A549 (cell line): ENCODE data around the gene YES1. TPM values are rescaled to one million over a fixed set of nuclear protein-coding genes. Genes with fewer than 3 reads are reported as not detected.

Experiments
- ATAC-seq, 2 experiments: fragments of 200-7000 bp in 1 of 2; fragments of >200 bp in 1 of 2; cut with Nextera tagmentation in 1 of 2; cut with Tn5 transposase in 1 of 2; 3 replicates each; pipeline versions ENCODE4 v1.8.0 to v1.9.1; 2018 to 2020; ENCODE audit warnings: mild to moderate bottlenecking in 1 of 2, moderate library complexity in 1 of 2
- CTCF ChIA-PET: fragments of 300-600 bp; sonication (Branson Sonifier 250); formaldehyde crosslinking; extraction: SDS; loops from one replicate; lab custom pipeline; 2021; ENCODE audit warnings: antibody characterized with exemption, inconsistent platforms; lab: Yijun Ruan, JAX
- POLR2A ChIA-PET: fragments of 350-600 bp; formaldehyde crosslinking; extraction: SDS; loops from one replicate; lab custom pipeline; 2021; ENCODE audit warnings: antibody characterized with exemption, inconsistent platforms; lab: Yijun Ruan, JAX
- DNase-seq, 2 experiments: peaks; one replicate each; pipeline versions ENCODE4 v3.0.0 to v3.0.0-alpha.2; 2011 to 2016; ENCODE audit warnings: low read depth in 1 of 2, low spot score in 1 of 2
- FAIRE-seq: peaks from 2 replicates; lab custom pipeline; 2011; peaks lifted over from hg19 to GRCh38; lab: Jason Lieb, UNC
- H3K27ac ChIP-seq, 2 experiments: fragments of >200 bp; sonication (Bioruptor Twin); formaldehyde crosslinking; 3 replicates each; pipeline ENCODE4 v1.5.1; 2016 to 2017
- H3K4me1 ChIP-seq: fragments of >200 bp; sonication (Bioruptor Twin); formaldehyde crosslinking; 3 replicates; pipeline ENCODE4 v1.6.1; 2016
- H3K4me2 ChIP-seq: fragments of >200 bp; sonication (Bioruptor Twin); formaldehyde crosslinking; 3 replicates; pipeline ENCODE4 v1.6.1; 2016
- H3K4me3 ChIP-seq: fragments of >200 bp; sonication (Bioruptor Twin); formaldehyde crosslinking; 3 replicates; pipeline ENCODE4 v1.5.1; 2016
- H3K9me3 ChIP-seq: fragments of >200 bp; sonication (Bioruptor Twin); formaldehyde crosslinking; 3 replicates; pipeline ENCODE4 v1.6.1; 2016
- ATOH8 ChIP-seq: fragments of 250-450 bp; sonication (Bioruptor Pico); IDR thresholded peaks from 2 replicates; pipeline ENCODE4 v1.5.0; 2020; ENCODE audit warnings: low read depth, mild to moderate bottlenecking, moderate library complexity
- BCL3 ChIP-seq: fragments of >200 bp; sonication (Bioruptor Twin); formaldehyde crosslinking; IDR thresholded peaks from 3 replicates; pipeline ENCODE4 v1.6.1; 2016
- CHD2 ChIP-seq: fragments of 150-350 bp; IDR thresholded peaks from 2 replicates; pipeline ENCODE4 v1.6.1; 2014; ENCODE audit warnings: low read length; ENCODE audit not compliant: partially characterized antibody
- E2F6 ChIP-seq: IDR thresholded peaks from 2 replicates; pipeline ENCODE4 v1.6.1; 2012; ENCODE audit warnings: low read depth, borderline replicate concordance
- ESRRA ChIP-seq: fragments of 150-350 bp; IDR thresholded peaks from 2 replicates; pipeline ENCODE4 v1.6.1; 2014; ENCODE audit warnings: mild to moderate bottlenecking, low read length, borderline replicate concordance
- FOSL2 ChIP-seq, 2 experiments: fragments of 450-650 bp in 1 of 2; fragments of >200 bp in 1 of 2; sonication (Bioruptor Twin) in 1 of 2; formaldehyde crosslinking; IDR thresholded peaks; 2 replicates each; pipeline versions ENCODE4 v1.5.0 to v1.6.1; 2016 to 2020; ENCODE audit warnings: mild to moderate bottlenecking in 1 of 2, moderate library complexity in 1 of 2
- FOXS1 ChIP-seq: fragments of 250-450 bp; sonication (Bioruptor Pico); IDR thresholded peaks from 2 replicates; pipeline ENCODE4 v1.5.0; 2020; ENCODE audit warnings: mild to moderate bottlenecking, moderate library complexity
- HDAC2 ChIP-seq: fragments of 200-600 bp; sonication (generic); IDR thresholded peaks from 2 replicates; pipeline ENCODE4 v1.6.1; 2016
- HMGXB4 ChIP-seq: fragments of 250-450 bp; sonication (Bioruptor Pico); IDR thresholded peaks from 2 replicates; pipeline ENCODE4 v1.5.0; 2021; ENCODE audit warnings: mild to moderate bottlenecking, moderate library complexity, borderline replicate concordance
- JUN ChIP-seq, 2 experiments: fragments of >200 bp; sonication (Bioruptor Twin); formaldehyde crosslinking; IDR thresholded peaks; 2 replicates in 1 of 2; 3 replicates in 1 of 2; pipeline ENCODE4 v1.6.1; 2016 to 2017
- KDM5A ChIP-seq: fragments of 200-600 bp; sonication (generic); IDR thresholded peaks from 2 replicates; pipeline ENCODE4 v1.6.1; 2016; ENCODE audit warnings: antibody characterized with exemption, mild to moderate bottlenecking
- MAX ChIP-seq: IDR thresholded peaks from 2 replicates; pipeline ENCODE4 v1.6.1; 2012
- MAZ ChIP-seq: fragments of 150-350 bp; IDR thresholded peaks from 2 replicates; pipeline ENCODE4 v1.6.1; 2014; ENCODE audit warnings: antibody characterized with exemption, low read depth, low read length, borderline replicate concordance
- NFE2L2 ChIP-seq: fragments of 150-350 bp; conservative IDR thresholded peaks from 2 replicates; pipeline ENCODE4 v1.6.1; 2014; ENCODE audit warnings: low read length
- NPAS2 ChIP-seq: fragments of 250-450 bp; sonication (Bioruptor Pico); IDR thresholded peaks from 2 replicates; pipeline ENCODE4 v1.8.0; 2022; ENCODE audit warnings: mild to moderate bottlenecking, moderate library complexity, borderline replicate concordance
- RAD21 ChIP-seq, 2 experiments: fragments of >200 bp in 1 of 2; sonication (Bioruptor Twin) in 1 of 2; formaldehyde crosslinking in 1 of 2; IDR thresholded peaks in 1 of 2; conservative IDR thresholded peaks in 1 of 2; 2 replicates in 1 of 2; 3 replicates in 1 of 2; pipeline ENCODE4 v1.6.1; 2012 to 2018; ENCODE audit warnings: inconsistent platforms in 1 of 2
- RCOR1 ChIP-seq: fragments of 150-350 bp; IDR thresholded peaks from 2 replicates; pipeline ENCODE4 v1.6.1; 2014; ENCODE audit warnings: antibody characterized with exemption, low read length, low read depth
- RNF2 ChIP-seq: fragments of 200-600 bp; sonication (generic); IDR thresholded peaks from 2 replicates; pipeline ENCODE4 v1.6.1; 2016; ENCODE audit warnings: low read depth, mild to moderate bottlenecking, antibody characterized with exemption, moderate library complexity, borderline replicate concordance
- SREBF2 ChIP-seq: fragments of 450-650 bp; IDR thresholded peaks from 2 replicates; pipeline ENCODE4 v1.6.1; 2014; ENCODE audit warnings: mild to moderate bottlenecking, moderate library complexity
- TP53 ChIP-seq: fragments of 250-450 bp; sonication (Bioruptor Pico); IDR thresholded peaks from 2 replicates; pipeline ENCODE4 v1.5.0; 2021; ENCODE audit warnings: mild to moderate bottlenecking, moderate library complexity
- ZSCAN20 ChIP-seq: fragments of 250-450 bp; sonication (Bioruptor Pico); IDR thresholded peaks from 2 replicates; pipeline ENCODE4 v1.8.0; 2022; ENCODE audit warnings: mild to moderate bottlenecking, moderate library complexity
- WGBS: methylation state at CpG from one replicate; pipeline ENCODE4 v1.1.6; 2017; ENCODE audit errors: missing lambda C conversion rate; 5-methylcytosine and 5-hydroxymethylcytosine counted together
- polyA plus RNA-seq, 4 experiments: library from polyadenylated mRNA; depleted of rRNA in 3 of 4; stranded (reverse); fragments of >200 nt; fragmentation: RNase III in 1 of 4; extraction: RNeasy Plus Mini Kit Qiagen cat#74134 plus additional on column Dnase treatment in 1 of 4; gene quantifications; 2 replicates in 3 of 4; 3 replicates in 1 of 4; pipeline ENCODE4 v1.2.3, GENCODE V29; 2011 to 2017

Gene YES1
- polyA plus RNA-seq, 2 of the 4 experiments (the other 2 are of a cell fraction): 22.6 to 32.1 TPM

GRCh38 chr18:692824-693223 lies 119.2 kb downstream of the YES1 start:
- POLR2A ChIA-PET: no interaction called here
- FAIRE-seq (no peak), ATAC-seq (no peak), DNase-seq (no peak)
- H3K4me3 ChIP-seq: no peak overlapping the region
- CTCF ChIA-PET: interaction anchor here (0.6 kb wide), 1 partner anchor 406 kb away, joined by 3 read pairs; no protein-coding TSS in a partner anchor
- H3K27ac ChIP-seq: no peak overlapping the region
- H3K9me3 ChIP-seq: no peaks in the 10 kb centered on the region
- WGBS: 91% methylated on average over 6 of the region's 6 CpGs
- no peak for TF ChIP-seq HMGXB4 (CRISPR knock-in tag)
- no peak for TF ChIP-seq RAD21 (conservative IDR thresholded peaks at IDR 0.05 in 1 of 2, IDR thresholded peaks at IDR 0.05 in 1 of 2)
- no peak for TF ChIP-seq NPAS2 (CRISPR knock-in tag)
- TF ChIP-seq CHD2: no peak
- TF ChIP-seq JUN (IDR thresholded peaks at IDR 0.05): no peak
- no peak for TF ChIP-seq BCL3
- TF ChIP-seq ESRRA: no peak
- TF ChIP-seq FOSL2 (IDR thresholded peaks at IDR 0.05): no peak
- TF ChIP-seq FOSL2 (CRISPR knock-in tag; IDR thresholded peaks at IDR 0.05): no peak
- no peak for TF ChIP-seq FOXS1 (CRISPR knock-in tag)
- no peak for TF ChIP-seq MAX
- H3K4me2 ChIP-seq: no peak overlapping the region
- H3K4me1 ChIP-seq: no peaks in the 10 kb centered on the region

- TF ChIP-seq NPAS2 (CRISPR knock-in tag) (no peak), ZSCAN20 (CRISPR knock-in tag) (no peak), RCOR1 (no peak), E2F6 (no peak), MAZ (no peak), KDM5A (no peak), HDAC2 (no peak), NFE2L2 (no peak), JUN (IDR thresholded peaks at IDR 0.05) (no peak), ATOH8 (CRISPR knock-in tag) (no peak), RNF2 (no peak), TP53 (no peak), SREBF2 (no peak)
- CTCF ChIA-PET: no interaction called here
- no peak for FAIRE-seq
These were observed 123.7 kb downstream of the YES1 start for GRCh38 chr18:688323-688722.

More at GRCh38 chr18:688323-688722, 123.7 kb downstream of the YES1 start:
- H3K4me3 ChIP-seq: no peak overlapping the region
- no peaks in the 10 kb centered on the region for H3K9me3 ChIP-seq
- no peak for ATAC-seq
- 79% methylated on average over 5 of the region's 5 CpGs for WGBS
- POLR2A ChIA-PET: no interaction called here
- no peak for DNase-seq
- H3K4me1 ChIP-seq: peaks cover 7% of the 10 kb centered on the region; the same call in 1 of the 3 replicates
- H3K27ac ChIP-seq: no peak overlapping the region
- H3K4me2 ChIP-seq: no peak overlapping the region
